Prostate gland (tissue), 2 donors: ENCODE measurements around the gene TP53I11.

Experiments
- POLR2A ChIP-seq: fragments of 450-650 bp; IDR thresholded peaks from one replicate; pipeline ENCODE4 v1.6.1; 2016; ENCODE audit warnings: antibody characterized with exemption, mild to moderate bottlenecking
- POLR2AphosphoS5 ChIP-seq: sonication (generic); formaldehyde crosslinking; IDR thresholded peaks from one replicate; pipeline ENCODE4 v1.6.1; 2017; ENCODE audit warnings: antibody characterized with exemption
- TF ChIP-seq, protein P1 (sequence below), 4 experiments: fragments of 200-600 bp in 2 of 4; fragments of 450-650 bp in 2 of 4; sonication (generic) in 2 of 4; IDR thresholded peaks; 1 replicate in 3 of 4; 2 replicates in 1 of 4; pipeline ENCODE4 v1.5.1; 2016 to 2019; ENCODE audit warnings: antibody characterized with exemption in 4 of 4, mild to moderate bottlenecking in 2 of 4, moderate library complexity in 2 of 4

DNA sequence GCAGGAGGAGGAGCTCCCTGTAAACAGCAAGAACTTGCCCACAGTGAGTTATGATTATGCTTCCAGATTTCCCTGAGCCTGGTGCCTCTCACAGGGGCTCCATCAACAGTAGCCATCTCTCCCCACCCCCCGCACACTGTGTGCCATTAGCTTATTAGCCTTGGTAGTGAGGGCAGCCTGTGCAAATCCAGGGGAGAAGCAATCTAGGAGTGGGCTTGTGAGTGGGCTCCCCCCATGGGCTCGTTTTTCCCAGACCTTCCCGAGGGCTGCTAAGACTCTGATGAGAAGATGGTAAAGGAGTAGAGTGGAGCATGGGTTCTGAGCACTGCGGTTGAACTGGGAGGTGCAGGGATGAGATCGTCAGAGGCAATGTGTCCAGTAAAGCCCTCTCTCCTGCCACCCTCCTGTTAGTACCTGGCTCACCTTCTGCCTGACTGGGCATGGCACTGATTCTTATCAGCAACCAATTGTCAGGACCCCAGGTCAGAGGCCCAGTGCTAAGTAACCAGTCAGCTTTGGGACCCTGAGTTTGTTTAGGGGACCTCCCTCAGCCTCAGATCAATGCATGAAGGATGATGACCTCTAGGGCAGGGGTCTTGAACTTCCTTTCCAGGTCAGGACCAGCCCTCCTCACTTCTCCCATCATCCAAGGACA is 38.4 kb upstream of the TP53I11 start:
- TF ChIP-seq, protein P1, sequence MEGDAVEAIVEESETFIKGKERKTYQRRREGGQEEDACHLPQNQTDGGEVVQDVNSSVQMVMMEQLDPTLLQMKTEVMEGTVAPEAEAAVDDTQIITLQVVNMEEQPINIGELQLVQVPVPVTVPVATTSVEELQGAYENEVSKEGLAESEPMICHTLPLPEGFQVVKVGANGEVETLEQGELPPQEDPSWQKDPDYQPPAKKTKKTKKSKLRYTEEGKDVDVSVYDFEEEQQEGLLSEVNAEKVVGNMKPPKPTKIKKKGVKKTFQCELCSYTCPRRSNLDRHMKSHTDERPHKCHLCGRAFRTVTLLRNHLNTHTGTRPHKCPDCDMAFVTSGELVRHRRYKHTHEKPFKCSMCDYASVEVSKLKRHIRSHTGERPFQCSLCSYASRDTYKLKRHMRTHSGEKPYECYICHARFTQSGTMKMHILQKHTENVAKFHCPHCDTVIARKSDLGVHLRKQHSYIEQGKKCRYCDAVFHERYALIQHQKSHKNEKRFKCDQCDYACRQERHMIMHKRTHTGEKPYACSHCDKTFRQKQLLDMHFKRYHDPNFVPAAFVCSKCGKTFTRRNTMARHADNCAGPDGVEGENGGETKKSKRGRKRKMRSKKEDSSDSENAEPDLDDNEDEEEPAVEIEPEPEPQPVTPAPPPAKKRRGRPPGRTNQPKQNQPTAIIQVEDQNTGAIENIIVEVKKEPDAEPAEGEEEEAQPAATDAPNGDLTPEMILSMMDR (IDR thresholded peaks at IDR 0.05) = no peak
- TF ChIP-seq POLR2A = no peak
- TF ChIP-seq POLR2AphosphoS5 = no peak
